Endothelial cell of umbilical vein (primary cell): ENCODE results near the gene SCAMP1. TPM values are rescaled to one million over a fixed set of nuclear protein-coding genes. Genes with fewer than 3 reads are reported as not detected.

Experiments
- BruUV-seq: library from RNA; stranded (reverse); fragments of 400-500 nt; replicated peaks from 2 replicates; lab custom pipeline; 2021; lab: Mats Ljungman, UMichigan
- CTCF ChIA-PET: fragments of 300-600, 350-600 bp; sonication (Branson Sonifier 250); formaldehyde crosslinking; loops from one replicate; lab custom pipeline; 2021; ENCODE audit warnings: antibody characterized with exemption, inconsistent platforms; lab: Charles Lee
- POLR2A ChIA-PET: fragments of 300-600, 350-600 bp; sonication (Branson Sonifier 250); formaldehyde crosslinking; loops from one replicate; lab custom pipeline; 2021; ENCODE audit warnings: antibody characterized with exemption, inconsistent platforms; lab: Charles Lee
- DNase-seq: peaks from one replicate; pipeline ENCODE4 v3.0.0-alpha.2; 2011; ENCODE audit warnings: low read depth, low spot score
- FAIRE-seq: peaks from 2 replicates; lab custom pipeline; 2011; peaks lifted over from hg19 to GRCh38; lab: Jason Lieb, UNC
- H2AFZ ChIP-seq: 2 replicates; pipeline ENCODE4 v1.6.0; 2012; ENCODE audit warnings: low read depth, low read length, control low read depth, inconsistent platforms
- H3K27ac ChIP-seq: 2 replicates; pipeline ENCODE4 v1.5.1; 2011; ENCODE audit warnings: low read depth, mild to moderate bottlenecking, control low read depth, low read length, moderate library complexity; ENCODE audit not compliant: insufficient read depth
- H3K27me3 ChIP-seq, 2 experiments: 2 replicates each; pipeline versions ENCODE4 v1.6.0 to v1.6.1; 2011; ENCODE audit warnings: low read length in 2 of 2, mixed read lengths in 1 of 2; ENCODE audit not compliant: control insufficient read depth in 2 of 2, insufficient read depth in 2 of 2
- H3K36me3 ChIP-seq, 2 experiments: 2 replicates in 1 of 2; 3 replicates in 1 of 2; pipeline ENCODE4 v1.5.1; 2011; ENCODE audit warnings: low read length in 2 of 2, mild to moderate bottlenecking in 1 of 2, moderate library complexity in 1 of 2; ENCODE audit not compliant: control insufficient read depth in 2 of 2, insufficient read depth in 2 of 2; ENCODE audit errors: extremely low read depth in 1 of 2
- H3K4me1 ChIP-seq: 3 replicates; pipeline ENCODE4 v1.5.1; 2011; ENCODE audit warnings: mild to moderate bottlenecking, low read length; ENCODE audit not compliant: control insufficient read depth, insufficient read depth; ENCODE audit errors: extremely low read depth
- H3K4me2 ChIP-seq: 2 replicates; pipeline ENCODE4 v1.6.1; 2011; ENCODE audit warnings: low read length, control low read depth, mixed read lengths; ENCODE audit not compliant: insufficient read depth
- H3K4me3 ChIP-seq, 3 experiments: fragments of 200-600 bp in 1 of 3; sonication (generic), shearing (Covaris generic) in 1 of 3; replicated peaks in 1 of 3; 2 replicates each; pipeline ENCODE4 v1.5.1; 2011 to 2016; ENCODE audit warnings: control low read depth in 3 of 3, low read length in 3 of 3, mild to moderate bottlenecking in 2 of 3, inconsistent platforms in 1 of 3, low read depth in 1 of 3, moderate library complexity in 1 of 3; ENCODE audit not compliant: insufficient read depth in 1 of 3
- H3K79me2 ChIP-seq: 2 replicates; pipeline ENCODE4 v1.6.0; 2012; ENCODE audit warnings: low read length, inconsistent platforms; ENCODE audit not compliant: control insufficient read depth, insufficient read depth
- H3K9ac ChIP-seq: replicated peaks from 2 replicates; pipeline ENCODE3; 2011; ENCODE audit warnings: low read length, control low read depth; ENCODE audit not compliant: insufficient read depth; ENCODE audit errors: extremely low read depth
- H3K9me1 ChIP-seq: replicated peaks from 3 replicates; pipeline ENCODE4 v1.6.0; 2011; ENCODE audit warnings: mild to moderate bottlenecking, low read length; ENCODE audit not compliant: control insufficient read depth, insufficient read depth; ENCODE audit errors: extremely low read depth
- H3K9me3 ChIP-seq: replicated peaks from 2 replicates; pipeline ENCODE4 v1.5.1; 2012; ENCODE audit warnings: low read length, inconsistent platforms; ENCODE audit not compliant: control insufficient read depth, insufficient read depth
- H4K20me1 ChIP-seq: replicated peaks from 2 replicates; pipeline ENCODE3; 2011; ENCODE audit warnings: mild to moderate bottlenecking, low read length; ENCODE audit not compliant: control insufficient read depth, insufficient read depth; ENCODE audit errors: extremely low read depth
- EZH2 ChIP-seq: IDR thresholded peaks from 2 replicates; pipeline ENCODE4 v1.6.1; 2012; ENCODE audit warnings: borderline replicate concordance, low read depth, mild to moderate bottlenecking, moderate library complexity, low read length, inconsistent platforms; ENCODE audit not compliant: severe bottlenecking
- JUN ChIP-seq: IDR thresholded peaks from 2 replicates; pipeline ENCODE4 v1.6.1; 2011; ENCODE audit warnings: borderline replicate concordance, low read depth; ENCODE audit not compliant: insufficient read length, insufficient read depth
- MYC ChIP-seq: IDR thresholded peaks from one replicate; pipeline ENCODE4 v1.6.1; 2011; ENCODE audit warnings: mild to moderate bottlenecking, low read depth, low read length
- POLR2A ChIP-seq: IDR thresholded peaks from 2 replicates; pipeline ENCODE4 v1.6.1; 2012; ENCODE audit warnings: low read depth, mild to moderate bottlenecking, control low read depth, low read length
- POLR2AphosphoS5 ChIP-seq: IDR thresholded peaks from 2 replicates; pipeline ENCODE4 v1.6.1; 2012; ENCODE audit warnings: low read depth, mild to moderate bottlenecking, control low read depth, low read length, moderate library complexity; ENCODE audit not compliant: insufficient read depth
- dilution Hi-C: fragments of 300-500 bp; cut with MboI; formaldehyde crosslinking; loops from one replicate; pipeline ENCODE4 v1.15.0; 2019; ENCODE audit warnings: low sequenced_read_pairs; ENCODE audit not compliant: extremely low pct_ligation_motif_present
- intact Hi-C: fragments of 100-400 bp; cut with micrococcal nuclease; formaldehyde crosslinking; loops from one replicate; pipeline ENCODE4 v1.10.0; 2022
- polyA plus RNA-seq, 4 experiments: library from polyadenylated mRNA; depleted of rRNA in 3 of 4; stranded (reverse) in 3 of 4; unstranded in 1 of 4; fragments of >200 nt; gene quantifications; 2 replicates each; pipeline versions ENCODE4 v1.2.1 to v1.2.3, GENCODE V29; 2011 to 2012; ENCODE audit warnings: missing spikeins in 1 of 4
- total RNA-seq: library from RNA; stranded (reverse); gene quantifications from 2 replicates; pipeline ENCODE4 v1.2.3, GENCODE V29; 2021
- TF ChIP-seq, protein P1 (sequence below): IDR thresholded peaks from 2 replicates; pipeline ENCODE4 v1.6.1; 2011; ENCODE audit not compliant: insufficient read depth, insufficient read length
- TF ChIP-seq, protein P2 (sequence below), 2 donors: IDR thresholded peaks; 1 replicate in 1 of 2; 2 replicates in 1 of 2; pipeline ENCODE4 v1.5.1; 2011; ENCODE audit warnings: low read length in 2 of 2, mild to moderate bottlenecking in 2 of 2, moderate library complexity in 2 of 2, control low read depth in 1 of 2, inconsistent platforms in 1 of 2, low read depth in 1 of 2; ENCODE audit not compliant: insufficient read depth in 1 of 2; ENCODE audit errors: extremely low read depth in 1 of 2

SCAMP1 gene
- total and polyA plus RNA-seq, 2 donors (not counting 3 experiments of a cell fraction or from before 2014, with no cell fraction given), result 13.7 to 29.0 TPM

DNA sequence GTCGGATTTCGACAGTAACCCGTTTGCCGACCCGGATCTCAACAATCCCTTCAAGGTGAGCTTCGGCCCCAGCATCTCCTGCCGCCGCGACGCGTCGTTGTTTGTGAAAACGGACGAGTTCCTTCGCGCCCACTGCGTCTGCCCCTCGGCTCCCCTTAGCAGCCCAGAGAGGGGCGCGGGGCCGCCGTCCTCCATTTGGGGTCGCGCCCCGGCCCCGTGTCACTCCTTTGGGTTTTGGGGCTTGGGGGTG, 182 bp downstream of the SCAMP1 start:
- TF ChIP-seq, protein P1, sequence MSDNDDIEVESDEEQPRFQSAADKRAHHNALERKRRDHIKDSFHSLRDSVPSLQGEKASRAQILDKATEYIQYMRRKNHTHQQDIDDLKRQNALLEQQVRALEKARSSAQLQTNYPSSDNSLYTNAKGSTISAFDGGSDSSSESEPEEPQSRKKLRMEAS, result no peak
- Histone ChIP-seq H3K27ac (peak overlapping the region; percentile 65), H3K4me3 (peak overlapping the region; percentile 72 to 95 (median 75)), H3K9me1 (no peaks in the 10 kb centered on the region), H3K9me3 (no peaks in the 10 kb centered on the region), H3K79me2 (peaks cover 21% of the 10 kb centered on the region), H2AFZ (peak overlapping the region; percentile 92), H4K20me1 (no peaks in the 10 kb centered on the region), H3K36me3 (no peaks in the 10 kb centered on the region), H3K4me1 (peaks cover 14% of the 10 kb centered on the region), H3K27me3 (no peaks in the 10 kb centered on the region), H3K4me2 (peak overlapping the region; percentile 93), H3K9ac (peak overlapping the region; percentile 87)
- CTCF ChIA-PET, result interaction anchor here (0.8 to 1.5 kb wide), 9 partner anchors 13 to 626 kb away, joined by 3 to 7 read pairs (median 4); partner anchors contain the start of gene AP3B1
- BruUV-seq, result no TSS peak
- dilution Hi-C loops, result no loop called here
- no peak for FAIRE-seq
- POLR2A ChIA-PET, result interaction anchor here (1.2 kb wide), 1 partner anchor 65 kb away, joined by 8 read pairs; no protein-coding TSS in a partner anchor
- no peak for DNase-seq
- intact Hi-C loops, result loop anchor here (1.0 to 10.0 kb wide), 5 partner anchors 66 to 1152 kb away; partner anchors contain the start of genes AP3B1, ARSB, HOMER1 and LHFPL2

DNA sequence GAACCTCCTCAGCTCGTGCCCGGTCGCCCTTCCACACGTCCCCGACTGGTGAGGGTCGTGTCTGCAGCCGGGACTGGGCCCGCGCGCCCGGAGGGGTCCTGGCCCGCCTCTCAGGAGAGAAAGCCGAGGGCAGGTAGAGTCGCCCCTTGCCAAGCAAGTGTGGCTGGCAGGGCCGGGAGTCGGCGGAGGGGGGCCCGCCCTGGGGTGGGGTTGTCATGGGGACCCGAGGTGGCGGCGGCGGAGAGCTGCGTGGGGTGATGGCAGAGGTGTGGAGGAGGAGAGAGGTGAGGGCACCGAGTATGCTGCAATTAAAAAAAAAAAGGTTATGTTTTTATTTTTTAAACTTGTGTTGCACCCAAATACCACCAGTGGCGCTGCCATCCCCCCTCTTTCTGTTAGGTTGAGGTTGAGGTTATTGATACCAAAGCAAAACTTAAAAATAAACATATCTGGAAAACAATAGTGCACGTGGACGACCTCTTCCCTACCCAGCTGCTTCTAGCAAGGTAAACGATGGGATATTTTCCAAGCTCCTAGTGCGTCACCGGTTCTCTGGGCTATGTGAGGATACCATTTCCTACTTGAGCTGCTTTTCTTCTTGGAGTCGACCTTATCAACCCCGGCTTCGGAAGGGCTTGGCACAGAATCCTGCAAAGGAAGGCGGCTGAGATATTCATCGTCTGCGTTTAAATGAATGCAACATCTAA, 660 bp downstream of the SCAMP1 start:
- Histone ChIP-seq H3K4me1 (peaks cover 14% of the 10 kb centered on the region), H3K9me3 (no peaks in the 10 kb centered on the region), H3K27me3 (no peaks in the 10 kb centered on the region), H2AFZ (peak overlapping the region; percentile 92), H3K36me3 (no peaks in the 10 kb centered on the region), H3K27ac (peak overlapping the region; percentile 65), H4K20me1 (no peaks in the 10 kb centered on the region), H3K4me3 (peak overlapping the region; percentile 72 to 95 (median 75)), H3K9me1 (no peaks in the 10 kb centered on the region), H3K9ac (peak overlapping the region; percentile 87), H3K4me2 (peak overlapping the region; percentile 93), H3K79me2 (peaks cover 22% of the 10 kb centered on the region)
- intact Hi-C loops (loop anchor here (1.0 to 10.0 kb wide), 5 partner anchors 67 to 1151 kb away; partner anchors contain the start of genes AP3B1, ARSB, HOMER1 and LHFPL2), dilution Hi-C loops (no loop called here)
- DNase-seq (peak; percentile 90), FAIRE-seq (peak; percentile 87)
- POLR2A ChIA-PET, result interaction anchor here (1.2 kb wide), 1 partner anchor 66 kb away, joined by 8 read pairs; no protein-coding TSS in a partner anchor
- CTCF ChIA-PET, result interaction anchor here (0.7 to 1.5 kb wide), 12 partner anchors 12 to 664 kb away, joined by 3 to 7 read pairs (median 3); partner anchors contain the start of gene AP3B1
- TF ChIP-seq MYC (peak; percentile 29), POLR2A (no peak), EZH2 (no peak), POLR2AphosphoS5 (no peak), JUN (no peak)
- TF ChIP-seq, protein P1, result no peak
- TF ChIP-seq, protein P2, sequence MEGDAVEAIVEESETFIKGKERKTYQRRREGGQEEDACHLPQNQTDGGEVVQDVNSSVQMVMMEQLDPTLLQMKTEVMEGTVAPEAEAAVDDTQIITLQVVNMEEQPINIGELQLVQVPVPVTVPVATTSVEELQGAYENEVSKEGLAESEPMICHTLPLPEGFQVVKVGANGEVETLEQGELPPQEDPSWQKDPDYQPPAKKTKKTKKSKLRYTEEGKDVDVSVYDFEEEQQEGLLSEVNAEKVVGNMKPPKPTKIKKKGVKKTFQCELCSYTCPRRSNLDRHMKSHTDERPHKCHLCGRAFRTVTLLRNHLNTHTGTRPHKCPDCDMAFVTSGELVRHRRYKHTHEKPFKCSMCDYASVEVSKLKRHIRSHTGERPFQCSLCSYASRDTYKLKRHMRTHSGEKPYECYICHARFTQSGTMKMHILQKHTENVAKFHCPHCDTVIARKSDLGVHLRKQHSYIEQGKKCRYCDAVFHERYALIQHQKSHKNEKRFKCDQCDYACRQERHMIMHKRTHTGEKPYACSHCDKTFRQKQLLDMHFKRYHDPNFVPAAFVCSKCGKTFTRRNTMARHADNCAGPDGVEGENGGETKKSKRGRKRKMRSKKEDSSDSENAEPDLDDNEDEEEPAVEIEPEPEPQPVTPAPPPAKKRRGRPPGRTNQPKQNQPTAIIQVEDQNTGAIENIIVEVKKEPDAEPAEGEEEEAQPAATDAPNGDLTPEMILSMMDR (IDR thresholded peaks at IDR 0.05; ENCODE audit: extremely low read depth in 1 of 2, insufficient read depth in 1 of 2, low read depth in 1 of 2, low read length in 2 of 2), result peak; percentile 6 to 9
- BruUV-seq, result no TSS peak
